IPS-18a (cell line): ENCODE data around the gene PLCD4.

Experiments used
- H3K27ac ChIP-seq: one replicate; pipeline ENCODE4 v1.5.1; 2013; ENCODE audit warnings: low read length
- H3K27me3 ChIP-seq: one replicate; pipeline ENCODE4 v1.6.1; 2013; ENCODE audit warnings: mild to moderate bottlenecking, low read length; ENCODE audit not compliant: control insufficient read depth, insufficient read depth
- H3K36me3 ChIP-seq: one replicate; pipeline ENCODE4 v1.6.1; 2013; ENCODE audit warnings: low read depth, low read length; ENCODE audit not compliant: control insufficient read depth
- H3K4me1 ChIP-seq: one replicate; pipeline ENCODE4 v1.6.1; 2013; ENCODE audit warnings: low read depth, low read length; ENCODE audit not compliant: control insufficient read depth
- H3K4me3 ChIP-seq: one replicate; pipeline ENCODE4 v1.5.1; 2013; ENCODE audit warnings: low read length
- H3K9ac ChIP-seq: one replicate; pipeline ENCODE4 v1.6.1; 2013; ENCODE audit warnings: mild to moderate bottlenecking, low read length, moderate library complexity
- H3K9me3 ChIP-seq: one replicate; pipeline ENCODE4 v1.6.1; 2013; ENCODE audit warnings: low read depth, low read length; ENCODE audit not compliant: control insufficient read depth

The PLCD4 gene

GRCh38 chr2:218577482-218578220, 30.0 kb upstream of the PLCD4 start:
- H3K27ac ChIP-seq = no peak overlapping the region

GRCh38 chr2:218578272-218578877, 29.3 kb upstream of the PLCD4 start:
- H3K4me3 ChIP-seq = peak overlapping the region; percentile 8
- peaks cover 13% of the 10 kb centered on the region for H3K4me1 ChIP-seq
- no peak overlapping the region for H3K9ac ChIP-seq
- H3K36me3 ChIP-seq = peaks cover 42% of the 10 kb centered on the region
- H3K27ac ChIP-seq = no peak overlapping the region
- H3K27me3 ChIP-seq = no peaks in the 10 kb centered on the region
- no peaks in the 10 kb centered on the region for H3K9me3 ChIP-seq

More at GRCh38 chr2:218577482-218578220, 30.0 kb upstream of the PLCD4 start:
- no peaks in the 10 kb centered on the region for H3K27me3 ChIP-seq
- H3K36me3 ChIP-seq = peaks cover 36% of the 10 kb centered on the region
- H3K9ac ChIP-seq = no peak overlapping the region
- H3K9me3 ChIP-seq = no peaks in the 10 kb centered on the region
- peaks cover 13% of the 10 kb centered on the region for H3K4me1 ChIP-seq
- H3K4me3 ChIP-seq = no peak overlapping the region

- Histone ChIP-seq H3K9ac (no peak overlapping the region), H3K9me3 (no peaks in the 10 kb centered on the region), H3K36me3 (peaks cover 64% of the 10 kb centered on the region), H3K4me3 (no peak overlapping the region), H3K27me3 (no peaks in the 10 kb centered on the region), H3K4me1 (peaks cover 13% of the 10 kb centered on the region), H3K27ac (no peak overlapping the region)
Observed at GRCh38 chr2:218582076-218582475, 25.6 kb upstream of the PLCD4 start.

GRCh38 chr2:218583983-218584850, 23.5 kb upstream of the PLCD4 start:
- Histone ChIP-seq H3K4me1 (no peaks in the 10 kb centered on the region), H3K9me3 (no peaks in the 10 kb centered on the region), H3K27ac (no peak overlapping the region), H3K4me3 (no peak overlapping the region), H3K36me3 (peaks cover 79% of the 10 kb centered on the region), H3K27me3 (no peaks in the 10 kb centered on the region), H3K9ac (no peak overlapping the region)

GRCh38 chr2:218585541-218585940, 22.2 kb upstream of the PLCD4 start:
- peaks cover 89% of the 10 kb centered on the region for H3K36me3 ChIP-seq

GRCh38 chr2:218605432-218605831, 2.3 kb upstream of the PLCD4 start:
- H3K4me3 ChIP-seq = no peak overlapping the region
- peaks cover 9% of the 10 kb centered on the region for H3K4me1 ChIP-seq
- no peaks in the 10 kb centered on the region for H3K9me3 ChIP-seq
- H3K27me3 ChIP-seq = no peaks in the 10 kb centered on the region
- no peaks in the 10 kb centered on the region for H3K36me3 ChIP-seq
- H3K27ac ChIP-seq = no peak overlapping the region
- H3K9ac ChIP-seq = no peak overlapping the region

More at GRCh38 chr2:218585541-218585940, 22.2 kb upstream of the PLCD4 start:
- Histone ChIP-seq H3K27me3 (no peaks in the 10 kb centered on the region), H3K27ac (no peak overlapping the region), H3K4me1 (no peaks in the 10 kb centered on the region), H3K4me3 (no peak overlapping the region), H3K9me3 (no peaks in the 10 kb centered on the region), H3K9ac (no peak overlapping the region)

GRCh38 chr2:218615868-218616315, 8.2 kb downstream of the PLCD4 start:
- H3K9me3 ChIP-seq = no peaks in the 10 kb centered on the region

GRCh38 chr2:218618102-218618860, 10.6 kb downstream of the PLCD4 start:
- Histone ChIP-seq H3K4me3 (no peak overlapping the region), H3K27me3 (no peaks in the 10 kb centered on the region), H3K4me1 (no peaks in the 10 kb centered on the region), H3K27ac (no peak overlapping the region), H3K9ac (no peak overlapping the region), H3K9me3 (no peaks in the 10 kb centered on the region), H3K36me3 (no peaks in the 10 kb centered on the region)

More at GRCh38 chr2:218615868-218616315, 8.2 kb downstream of the PLCD4 start:
- no peaks in the 10 kb centered on the region for H3K4me1 ChIP-seq
- H3K27ac ChIP-seq = no peak overlapping the region
- H3K27me3 ChIP-seq = no peaks in the 10 kb centered on the region
- H3K4me3 ChIP-seq = no peak overlapping the region
- no peaks in the 10 kb centered on the region for H3K36me3 ChIP-seq
- H3K9ac ChIP-seq = no peak overlapping the region

- Histone ChIP-seq H3K36me3 (no peaks in the 10 kb centered on the region), H3K27ac (no peak overlapping the region), H3K4me3 (no peak overlapping the region), H3K9ac (no peak overlapping the region), H3K4me1 (no peaks in the 10 kb centered on the region), H3K27me3 (no peaks in the 10 kb centered on the region), H3K9me3 (no peaks in the 10 kb centered on the region)
Observed at GRCh38 chr2:218621007-218621406, 13.3 kb downstream of the PLCD4 start.

GRCh38 chr2:218622606-218623365, 15.1 kb downstream of the PLCD4 start:
- Histone ChIP-seq H3K36me3 (no peaks in the 10 kb centered on the region), H3K27ac (no peak overlapping the region), H3K9me3 (no peaks in the 10 kb centered on the region), H3K27me3 (no peaks in the 10 kb centered on the region), H3K9ac (no peak overlapping the region), H3K4me3 (no peak overlapping the region), H3K4me1 (no peaks in the 10 kb centered on the region)
